Mammary epithelial cell (primary cell): ENCODE measurements around the gene NCOA1.

Experiments used
- CTCF ChIP-seq, 2 donors: IDR thresholded peaks in 1 of 2; conservative IDR thresholded peaks in 1 of 2; 2 replicates each; pipeline ENCODE4 v1.5.1; 2011 to 2012; ENCODE audit warnings: inconsistent platforms in 2 of 2, low read length in 2 of 2, mild to moderate bottlenecking in 2 of 2, control low read depth in 1 of 2, low read depth in 1 of 2; ENCODE audit not compliant: insufficient read depth in 1 of 2; ENCODE audit errors: extremely low read depth in 1 of 2
- EZH2 ChIP-seq: IDR thresholded peaks from 2 replicates; pipeline ENCODE4 v1.6.1; 2012; ENCODE audit warnings: low read length, inconsistent platforms, borderline replicate concordance

DNA sequence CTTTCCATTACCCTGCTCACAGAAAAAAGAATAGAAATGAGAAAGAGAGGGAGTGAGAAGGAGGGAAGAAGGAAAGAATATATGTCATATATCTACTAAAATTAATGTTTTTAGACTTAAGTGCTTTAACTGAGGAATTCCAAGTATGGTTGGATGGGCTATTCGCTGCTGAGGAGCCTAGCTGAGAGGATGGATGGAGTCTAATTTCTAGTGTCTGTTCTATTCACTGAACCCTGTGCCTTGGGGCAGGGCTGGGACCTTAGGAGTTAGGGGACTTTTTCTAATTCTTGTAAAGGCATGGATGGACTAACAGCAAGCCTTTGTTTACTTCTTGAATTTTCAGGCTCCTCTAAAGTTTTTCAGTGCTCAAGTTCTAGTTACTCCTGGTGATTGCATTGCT, 192.4 kb downstream of the NCOA1 start:
- TF ChIP-seq CTCF (conservative IDR thresholded peaks at IDR 0.05 in 1 of 2, IDR thresholded peaks at IDR 0.05 in 1 of 2; ENCODE audit: extremely low read depth in 1 of 2, insufficient read depth in 1 of 2, low read depth in 1 of 2, low read length in 2 of 2) (no peak), EZH2 (no peak)
